Gastrocnemius medialis (tissue), 4 donors: Measurements from ENCODE around the gene INPP4A.

Experiments used
- POLR2A ChIP-seq, 2 donors: fragments of 450-650 bp; IDR thresholded peaks; one replicate each; pipeline ENCODE4 v1.6.1; 2017; ENCODE audit warnings: antibody characterized with exemption in 2 of 2, mild to moderate bottlenecking in 2 of 2, moderate library complexity in 2 of 2
- TF ChIP-seq, protein P1 (sequence below), 5 experiments: fragments of 450-650 bp in 3 of 5; fragments of 200-600 bp in 2 of 5; sonication (generic) in 2 of 5; IDR thresholded peaks in 4 of 5; conservative IDR thresholded peaks in 1 of 5; 1 replicate in 4 of 5; 2 replicates in 1 of 5; pipeline ENCODE4 v1.5.1; 2016 to 2019; ENCODE audit warnings: antibody characterized with exemption in 5 of 5, mild to moderate bottlenecking in 3 of 5, moderate library complexity in 3 of 5

DNA sequence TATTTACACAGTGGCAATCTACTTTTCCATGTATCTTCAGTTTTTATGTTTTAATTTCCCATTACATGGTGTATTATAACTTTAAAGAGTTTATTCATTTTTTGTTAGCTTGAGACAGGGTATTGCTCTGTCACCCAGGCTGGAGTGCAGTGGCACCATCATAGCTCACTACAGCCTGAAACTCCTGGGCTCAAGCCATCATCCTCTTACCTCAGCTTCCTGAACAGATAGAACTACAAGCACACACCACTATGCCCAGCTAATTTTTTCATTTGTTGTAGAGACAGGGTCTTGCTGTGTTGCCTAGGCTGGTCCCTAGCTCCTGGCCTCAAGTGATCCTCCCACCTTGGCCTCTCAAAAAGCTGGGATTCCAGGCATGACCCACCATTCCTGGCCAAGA lies 96.8 kb downstream of the INPP4A start:
- TF ChIP-seq, protein P1, sequence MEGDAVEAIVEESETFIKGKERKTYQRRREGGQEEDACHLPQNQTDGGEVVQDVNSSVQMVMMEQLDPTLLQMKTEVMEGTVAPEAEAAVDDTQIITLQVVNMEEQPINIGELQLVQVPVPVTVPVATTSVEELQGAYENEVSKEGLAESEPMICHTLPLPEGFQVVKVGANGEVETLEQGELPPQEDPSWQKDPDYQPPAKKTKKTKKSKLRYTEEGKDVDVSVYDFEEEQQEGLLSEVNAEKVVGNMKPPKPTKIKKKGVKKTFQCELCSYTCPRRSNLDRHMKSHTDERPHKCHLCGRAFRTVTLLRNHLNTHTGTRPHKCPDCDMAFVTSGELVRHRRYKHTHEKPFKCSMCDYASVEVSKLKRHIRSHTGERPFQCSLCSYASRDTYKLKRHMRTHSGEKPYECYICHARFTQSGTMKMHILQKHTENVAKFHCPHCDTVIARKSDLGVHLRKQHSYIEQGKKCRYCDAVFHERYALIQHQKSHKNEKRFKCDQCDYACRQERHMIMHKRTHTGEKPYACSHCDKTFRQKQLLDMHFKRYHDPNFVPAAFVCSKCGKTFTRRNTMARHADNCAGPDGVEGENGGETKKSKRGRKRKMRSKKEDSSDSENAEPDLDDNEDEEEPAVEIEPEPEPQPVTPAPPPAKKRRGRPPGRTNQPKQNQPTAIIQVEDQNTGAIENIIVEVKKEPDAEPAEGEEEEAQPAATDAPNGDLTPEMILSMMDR (IDR thresholded peaks at IDR 0.05 in 4 of 5, conservative IDR thresholded peaks at IDR 0.05 in 1 of 5), result no peak
- no peak for TF ChIP-seq POLR2A (IDR thresholded peaks at IDR 0.05)
